ENCODE measurements around the gene NOC2L. TPM values are rescaled to one million over a fixed set of nuclear protein-coding genes. Genes with fewer than 3 reads are reported as not detected.
A peak's percentile ranks its signal among the peaks of the same experiment; 100 is the strongest.

NOC2L gene
- total and polyA plus RNA-seq, 9 of the 15 experiments (the other 6 are each of a cell fraction or from before 2014, with no cell fraction given) = 4.0 to 410 (median 200) TPM

GRCh38 chr1:1000357-1001056 is 41.5 kb upstream of the NOC2L start (continued):
- TF ChIP-seq ETS1 (conservative IDR thresholded peaks at IDR 0.05; ENCODE audit: control insufficient read depth, low read depth, low read length) = peak; percentile 54; the same call in 1 of the 2 replicates
- peak in 1 of 2 experiments; percentile 92; a peak in 2 of 4 replicates for TF ChIP-seq FOXA3 (CRISPR knock-in tag; conservative IDR thresholded peaks at IDR 0.05 in 1 of 2, IDR thresholded peaks at IDR 0.05 in 1 of 2)
- TF ChIP-seq ZNF212 (CRISPR knock-in tag; IDR thresholded peaks at IDR 0.05) = no peak
- no peak for TF ChIP-seq ZNF140 (CRISPR knock-in tag; IDR thresholded peaks at IDR 0.05)
- no peak for TF ChIP-seq SIRT6 (IDR thresholded peaks at IDR 0.05; ENCODE audit: low read depth, low read length)
- no peak for TF ChIP-seq GATA2 (CRISPR knock-in tag; IDR thresholded peaks at IDR 0.05)
- TF ChIP-seq VEZF1 (CRISPR knock-in tag; IDR thresholded peaks at IDR 0.05) = peak; percentile 85
- no peak for TF ChIP-seq ZNF398 (CRISPR knock-in tag; IDR thresholded peaks at IDR 0.05)
- peak; percentile 95; the same call in 1 of the 2 replicates for TF ChIP-seq HMGXB4 (CRISPR knock-in tag; IDR thresholded peaks at IDR 0.05)
- TF ChIP-seq PRDM10 (IDR thresholded peaks at IDR 0.05; ENCODE audit: partially characterized antibody) = peak; percentile 48
- no peak for TF ChIP-seq ZFP30 (CRISPR knock-in tag; IDR thresholded peaks at IDR 0.05; ENCODE audit: borderline replicate concordance)
- TF ChIP-seq CSDE1 (IDR thresholded peaks at IDR 0.05) = peak in 1 of 2 experiments; percentile 98; a peak in 1 of 4 replicates
- TF ChIP-seq RFX5 (IDR thresholded peaks at IDR 0.05; ENCODE audit: low read depth, low read length) = peak; percentile 76; the same call in 1 of the 2 replicates
- no peak for TF ChIP-seq CHCHD3 (CRISPR knock-in tag; IDR thresholded peaks at IDR 0.05)
- TF ChIP-seq ZNF436 (CRISPR knock-in tag; IDR thresholded peaks at IDR 0.05) = no peak
- no peak for TF ChIP-seq TAL1 (IDR thresholded peaks at IDR 0.05)
